ENCODE results near the gene NOL4L.

Gene NOL4L

GRCh38 chr20:32613192-32614053, 28.3 kb upstream of the NOL4L start:
- DNase-seq (ENCODE audit: low read depth, low spot score) = no peak

- DNase-seq (ENCODE audit: low read depth, low spot score) = peak; percentile 33
Measured at GRCh38 chr20:32612351-32613191, 27.4 kb upstream of the NOL4L start.

- no peak for DNase-seq (ENCODE audit: low read depth, low spot score)
Measured at GRCh38 chr20:32611868-32612267, 26.7 kb upstream of the NOL4L start.

GRCh38 chr20:32611286-32611685, 26.2 kb upstream of the NOL4L start:
- DNase-seq (ENCODE audit: low read depth, low spot score) = no peak

- DNase-seq (ENCODE audit: low read depth, low spot score) = no peak
Measured at GRCh38 chr20:32610472-32611218, 25.5 kb upstream of the NOL4L start.

- no peak for DNase-seq (ENCODE audit: low read depth, low spot score)
Measured at GRCh38 chr20:32609993-32610392, 24.9 kb upstream of the NOL4L start.

- DNase-seq (ENCODE audit: low read depth, low spot score) = no peak
Measured at GRCh38 chr20:32609111-32609773, 24.1 kb upstream of the NOL4L start.

GRCh38 chr20:32608664-32609015, 23.5 kb upstream of the NOL4L start:
- DNase-seq (ENCODE audit: low read depth, low spot score) = no peak

- DNase-seq (ENCODE audit: low read depth, low spot score) = no peak
Measured at GRCh38 chr20:32607727-32608663, 22.9 kb upstream of the NOL4L start.

- no peak for DNase-seq (ENCODE audit: low read depth, low spot score)
Measured at GRCh38 chr20:32607324-32607723, 22.2 kb upstream of the NOL4L start.

- no peak for DNase-seq (ENCODE audit: low read depth, low spot score)
Measured at GRCh38 chr20:32606790-32607189, 21.7 kb upstream of the NOL4L start.

- DNase-seq (ENCODE audit: low read depth, low spot score) = no peak
Measured at GRCh38 chr20:32606107-32606506, 21.0 kb upstream of the NOL4L start.

GRCh38 chr20:32605167-32605656, 20.1 kb upstream of the NOL4L start:
- DNase-seq (ENCODE audit: low read depth, low spot score) = peak; percentile 38

GRCh38 chr20:32603046-32603726, 18.1 kb upstream of the NOL4L start:
- DNase-seq (ENCODE audit: low read depth, low spot score) = no peak

GRCh38 chr20:32602273-32602672, 17.1 kb upstream of the NOL4L start:
- DNase-seq (ENCODE audit: low read depth, low spot score) = no peak

- no peak for DNase-seq (ENCODE audit: low read depth, low spot score)
Measured at GRCh38 chr20:32600681-32601237, 15.6 kb upstream of the NOL4L start.

- DNase-seq (ENCODE audit: low read depth, low spot score) = no peak
Measured at GRCh38 chr20:32599783-32600340, 14.7 kb upstream of the NOL4L start.

- no peak for DNase-seq (ENCODE audit: low read depth, low spot score)
Measured at GRCh38 chr20:32598606-32599005, 13.5 kb upstream of the NOL4L start.

- no peak for DNase-seq (ENCODE audit: low read depth, low spot score)
Measured at GRCh38 chr20:32597714-32598113, 12.6 kb upstream of the NOL4L start.
